ENCODE measurements around the gene VAT1L. TPM values are rescaled to one million over a fixed set of nuclear protein-coding genes. Genes with fewer than 3 reads are reported as not detected.

Gene VAT1L
- total and polyA plus RNA-seq, 2 experiments from 2014 or later = 11.0 to 24.4 TPM

DNA sequence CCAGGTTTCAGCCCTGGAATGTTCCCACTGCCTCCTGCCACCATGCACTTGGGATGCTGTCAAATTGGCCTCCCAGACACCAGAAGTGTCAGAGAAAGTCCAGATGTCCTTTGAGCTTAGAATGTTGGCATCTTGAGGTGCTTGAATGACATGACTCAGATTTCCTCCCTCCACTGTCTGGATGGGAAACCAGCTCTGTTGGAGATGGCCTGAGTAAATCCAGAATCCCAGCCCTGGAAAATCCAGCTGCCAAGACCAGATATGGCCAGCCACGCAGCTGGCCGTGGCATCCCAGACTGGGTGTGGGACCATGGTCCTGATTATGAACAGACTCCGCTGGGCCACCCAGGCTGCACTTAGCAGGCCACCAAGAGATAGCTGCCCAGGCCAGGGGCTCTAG is 177.0 kb downstream of the VAT1L start:
- Histone ChIP-seq H4K20me1 (replicated peaks; ENCODE audit: insufficient read depth) (no peaks in the 10 kb centered on the region), H3K4me3 (no peak overlapping the region), H3F3A (replicated peaks; ENCODE audit: low read depth) (peaks cover 12% of the 10 kb centered on the region), H2AFZ (no peak overlapping the region), H3K4me1 (ENCODE audit: insufficient read depth) (peaks cover 40% of the 10 kb centered on the region), H3K27ac (ENCODE audit: low read depth) (no peak overlapping the region), H3K79me2 (replicated peaks; ENCODE audit: insufficient read depth) (no peaks in the 10 kb centered on the region), H3K27me3 (ENCODE audit: insufficient read depth) (peaks cover 19% of the 10 kb centered on the region), H3K9me2 (ENCODE audit: insufficient read depth) (peaks cover 9% of the 10 kb centered on the region), H3K36me3 (ENCODE audit: insufficient read depth) (no peaks in the 10 kb centered on the region), H3K4me2 (0 out of 2 replicates have a peak overlapping the region, but pooled peaks have one; percentile 25)
- Mint-ChIP-seq H3K27me3 (ENCODE audit: insufficient read depth, low read depth, poor library complexity) (peaks cover 23% of the 10 kb centered on the region), H3K9me3 (peaks cover 17% of the 10 kb centered on the region), H3K4me3 (no peak overlapping the region), H3K36me3 (ENCODE audit: low read depth) (peaks cover 31% of the 10 kb centered on the region), H3K4me1 (peaks cover 68% of the 10 kb centered on the region), H3K27ac (no peak overlapping the region)
- TF ChIP-seq, protein P1, sequence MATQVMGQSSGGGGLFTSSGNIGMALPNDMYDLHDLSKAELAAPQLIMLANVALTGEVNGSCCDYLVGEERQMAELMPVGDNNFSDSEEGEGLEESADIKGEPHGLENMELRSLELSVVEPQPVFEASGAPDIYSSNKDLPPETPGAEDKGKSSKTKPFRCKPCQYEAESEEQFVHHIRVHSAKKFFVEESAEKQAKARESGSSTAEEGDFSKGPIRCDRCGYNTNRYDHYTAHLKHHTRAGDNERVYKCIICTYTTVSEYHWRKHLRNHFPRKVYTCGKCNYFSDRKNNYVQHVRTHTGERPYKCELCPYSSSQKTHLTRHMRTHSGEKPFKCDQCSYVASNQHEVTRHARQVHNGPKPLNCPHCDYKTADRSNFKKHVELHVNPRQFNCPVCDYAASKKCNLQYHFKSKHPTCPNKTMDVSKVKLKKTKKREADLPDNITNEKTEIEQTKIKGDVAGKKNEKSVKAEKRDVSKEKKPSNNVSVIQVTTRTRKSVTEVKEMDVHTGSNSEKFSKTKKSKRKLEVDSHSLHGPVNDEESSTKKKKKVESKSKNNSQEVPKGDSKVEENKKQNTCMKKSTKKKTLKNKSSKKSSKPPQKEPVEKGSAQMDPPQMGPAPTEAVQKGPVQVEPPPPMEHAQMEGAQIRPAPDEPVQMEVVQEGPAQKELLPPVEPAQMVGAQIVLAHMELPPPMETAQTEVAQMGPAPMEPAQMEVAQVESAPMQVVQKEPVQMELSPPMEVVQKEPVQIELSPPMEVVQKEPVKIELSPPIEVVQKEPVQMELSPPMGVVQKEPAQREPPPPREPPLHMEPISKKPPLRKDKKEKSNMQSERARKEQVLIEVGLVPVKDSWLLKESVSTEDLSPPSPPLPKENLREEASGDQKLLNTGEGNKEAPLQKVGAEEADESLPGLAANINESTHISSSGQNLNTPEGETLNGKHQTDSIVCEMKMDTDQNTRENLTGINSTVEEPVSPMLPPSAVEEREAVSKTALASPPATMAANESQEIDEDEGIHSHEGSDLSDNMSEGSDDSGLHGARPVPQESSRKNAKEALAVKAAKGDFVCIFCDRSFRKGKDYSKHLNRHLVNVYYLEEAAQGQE (IDR thresholded peaks at IDR 0.05; ENCODE audit: unreplicated experiment) = no peak
- TF ChIP-seq EZH2phosphoT487 (IDR thresholded peaks at IDR 0.05; ENCODE audit: unreplicated experiment) = no peak
- TF ChIP-seq, protein P2, sequence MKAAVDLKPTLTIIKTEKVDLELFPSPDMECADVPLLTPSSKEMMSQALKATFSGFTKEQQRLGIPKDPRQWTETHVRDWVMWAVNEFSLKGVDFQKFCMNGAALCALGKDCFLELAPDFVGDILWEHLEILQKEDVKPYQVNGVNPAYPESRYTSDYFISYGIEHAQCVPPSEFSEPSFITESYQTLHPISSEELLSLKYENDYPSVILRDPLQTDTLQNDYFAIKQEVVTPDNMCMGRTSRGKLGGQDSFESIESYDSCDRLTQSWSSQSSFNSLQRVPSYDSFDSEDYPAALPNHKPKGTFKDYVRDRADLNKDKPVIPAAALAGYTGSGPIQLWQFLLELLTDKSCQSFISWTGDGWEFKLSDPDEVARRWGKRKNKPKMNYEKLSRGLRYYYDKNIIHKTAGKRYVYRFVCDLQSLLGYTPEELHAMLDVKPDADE (IDR thresholded peaks at IDR 0.05) = no peak
- TF ChIP-seq NANOG (IDR thresholded peaks at IDR 0.05; ENCODE audit: borderline replicate concordance) = no peak
- no peak for TF ChIP-seq JUNB (IDR thresholded peaks at IDR 0.05; ENCODE audit: unreplicated experiment)
- TF ChIP-seq, protein P3, sequence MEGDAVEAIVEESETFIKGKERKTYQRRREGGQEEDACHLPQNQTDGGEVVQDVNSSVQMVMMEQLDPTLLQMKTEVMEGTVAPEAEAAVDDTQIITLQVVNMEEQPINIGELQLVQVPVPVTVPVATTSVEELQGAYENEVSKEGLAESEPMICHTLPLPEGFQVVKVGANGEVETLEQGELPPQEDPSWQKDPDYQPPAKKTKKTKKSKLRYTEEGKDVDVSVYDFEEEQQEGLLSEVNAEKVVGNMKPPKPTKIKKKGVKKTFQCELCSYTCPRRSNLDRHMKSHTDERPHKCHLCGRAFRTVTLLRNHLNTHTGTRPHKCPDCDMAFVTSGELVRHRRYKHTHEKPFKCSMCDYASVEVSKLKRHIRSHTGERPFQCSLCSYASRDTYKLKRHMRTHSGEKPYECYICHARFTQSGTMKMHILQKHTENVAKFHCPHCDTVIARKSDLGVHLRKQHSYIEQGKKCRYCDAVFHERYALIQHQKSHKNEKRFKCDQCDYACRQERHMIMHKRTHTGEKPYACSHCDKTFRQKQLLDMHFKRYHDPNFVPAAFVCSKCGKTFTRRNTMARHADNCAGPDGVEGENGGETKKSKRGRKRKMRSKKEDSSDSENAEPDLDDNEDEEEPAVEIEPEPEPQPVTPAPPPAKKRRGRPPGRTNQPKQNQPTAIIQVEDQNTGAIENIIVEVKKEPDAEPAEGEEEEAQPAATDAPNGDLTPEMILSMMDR (conservative IDR thresholded peaks at IDR 0.05; ENCODE audit: low read depth in 2 of 2) = no peak
- no peak for TF ChIP-seq EZH2 (IDR thresholded peaks at IDR 0.05; ENCODE audit: low read depth, unreplicated experiment)
- no peak for TF ChIP-seq POLR2AphosphoS5 (IDR thresholded peaks at IDR 0.05; ENCODE audit: low read depth)
- TF ChIP-seq STAT1 (IDR thresholded peaks at IDR 0.05; ENCODE audit: unreplicated experiment) = no peak
- no peak for TF ChIP-seq ZNF114 (CRISPR knock-in tag; IDR thresholded peaks at IDR 0.05)
- TF ChIP-seq, protein P4, sequence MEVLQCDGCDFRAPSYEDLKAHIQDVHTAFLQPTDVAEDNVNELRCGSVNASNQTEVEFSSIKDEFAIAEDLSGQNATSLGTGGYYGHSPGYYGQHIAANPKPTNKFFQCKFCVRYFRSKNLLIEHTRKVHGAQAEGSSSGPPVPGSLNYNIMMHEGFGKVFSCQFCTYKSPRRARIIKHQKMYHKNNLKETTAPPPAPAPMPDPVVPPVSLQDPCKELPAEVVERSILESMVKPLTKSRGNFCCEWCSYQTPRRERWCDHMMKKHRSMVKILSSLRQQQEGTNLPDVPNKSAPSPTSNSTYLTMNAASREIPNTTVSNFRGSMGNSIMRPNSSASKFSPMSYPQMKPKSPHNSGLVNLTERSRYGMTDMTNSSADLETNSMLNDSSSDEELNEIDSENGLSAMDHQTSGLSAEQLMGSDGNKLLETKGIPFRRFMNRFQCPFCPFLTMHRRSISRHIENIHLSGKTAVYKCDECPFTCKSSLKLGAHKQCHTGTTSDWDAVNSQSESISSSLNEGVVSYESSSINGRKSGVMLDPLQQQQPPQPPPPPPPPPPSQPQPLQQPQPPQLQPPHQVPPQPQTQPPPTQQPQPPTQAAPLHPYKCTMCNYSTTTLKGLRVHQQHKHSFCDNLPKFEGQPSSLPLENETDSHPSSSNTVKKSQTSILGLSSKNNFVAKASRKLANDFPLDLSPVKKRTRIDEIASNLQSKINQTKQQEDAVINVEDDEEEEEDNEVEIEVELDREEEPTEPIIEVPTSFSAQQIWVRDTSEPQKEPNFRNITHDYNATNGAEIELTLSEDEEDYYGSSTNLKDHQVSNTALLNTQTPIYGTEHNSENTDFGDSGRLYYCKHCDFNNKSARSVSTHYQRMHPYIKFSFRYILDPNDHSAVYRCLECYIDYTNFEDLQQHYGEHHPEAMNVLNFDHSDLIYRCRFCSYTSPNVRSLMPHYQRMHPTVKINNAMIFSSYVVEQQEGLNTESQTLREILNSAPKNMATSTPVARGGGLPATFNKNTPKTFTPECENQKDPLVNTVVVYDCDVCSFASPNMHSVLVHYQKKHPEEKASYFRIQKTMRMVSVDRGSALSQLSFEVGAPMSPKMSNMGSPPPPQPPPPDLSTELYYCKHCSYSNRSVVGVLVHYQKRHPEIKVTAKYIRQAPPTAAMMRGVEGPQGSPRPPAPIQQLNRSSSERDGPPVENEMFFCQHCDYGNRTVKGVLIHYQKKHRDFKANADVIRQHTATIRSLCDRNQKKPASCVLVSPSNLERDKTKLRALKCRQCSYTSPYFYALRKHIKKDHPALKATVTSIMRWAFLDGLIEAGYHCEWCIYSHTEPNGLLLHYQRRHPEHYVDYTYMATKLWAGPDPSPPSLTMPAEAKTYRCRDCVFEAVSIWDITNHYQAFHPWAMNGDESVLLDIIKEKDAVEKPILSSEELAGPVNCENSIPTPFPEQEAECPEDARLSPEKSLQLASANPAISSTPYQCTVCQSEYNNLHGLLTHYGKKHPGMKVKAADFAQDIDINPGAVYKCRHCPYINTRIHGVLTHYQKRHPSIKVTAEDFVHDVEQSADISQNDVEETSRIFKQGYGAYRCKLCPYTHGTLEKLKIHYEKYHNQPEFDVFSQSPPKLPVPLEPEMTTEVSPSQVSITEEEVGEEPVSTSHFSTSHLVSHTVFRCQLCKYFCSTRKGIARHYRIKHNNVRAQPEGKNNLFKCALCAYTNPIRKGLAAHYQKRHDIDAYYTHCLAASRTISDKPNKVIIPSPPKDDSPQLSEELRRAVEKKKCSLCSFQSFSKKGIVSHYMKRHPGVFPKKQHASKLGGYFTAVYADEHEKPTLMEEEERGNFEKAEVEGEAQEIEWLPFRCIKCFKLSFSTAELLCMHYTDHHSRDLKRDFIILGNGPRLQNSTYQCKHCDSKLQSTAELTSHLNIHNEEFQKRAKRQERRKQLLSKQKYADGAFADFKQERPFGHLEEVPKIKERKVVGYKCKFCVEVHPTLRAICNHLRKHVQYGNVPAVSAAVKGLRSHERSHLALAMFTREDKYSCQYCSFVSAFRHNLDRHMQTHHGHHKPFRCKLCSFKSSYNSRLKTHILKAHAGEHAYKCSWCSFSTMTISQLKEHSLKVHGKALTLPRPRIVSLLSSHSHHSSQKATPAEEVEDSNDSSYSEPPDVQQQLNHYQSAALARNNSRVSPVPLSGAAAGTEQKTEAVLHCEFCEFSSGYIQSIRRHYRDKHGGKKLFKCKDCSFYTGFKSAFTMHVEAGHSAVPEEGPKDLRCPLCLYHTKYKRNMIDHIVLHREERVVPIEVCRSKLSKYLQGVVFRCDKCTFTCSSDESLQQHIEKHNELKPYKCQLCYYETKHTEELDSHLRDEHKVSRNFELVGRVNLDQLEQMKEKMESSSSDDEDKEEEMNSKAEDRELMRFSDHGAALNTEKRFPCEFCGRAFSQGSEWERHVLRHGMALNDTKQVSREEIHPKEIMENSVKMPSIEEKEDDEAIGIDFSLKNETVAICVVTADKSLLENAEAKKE (CRISPR knock-in tag; IDR thresholded peaks at IDR 0.05) = no peak
- TF ChIP-seq ZNF331 (CRISPR knock-in tag; IDR thresholded peaks at IDR 0.05; ENCODE audit: low read depth) = no peak
- no peak for TF ChIP-seq CREB1 (CRISPR knock-in tag; IDR thresholded peaks at IDR 0.05; ENCODE audit: low read depth)
- ATAC-seq = no peak
- DNase-seq (ENCODE audit: low spot score) = no peak

Measured in GM23338 (cell line).